NCI-H2196 treated with DMSO at 0.1 percent for 48 hours (cell line): ENCODE measurements around the gene WNK2.

Experiments used
- DNase-seq: peaks from one replicate; lab custom pipeline; 2025; ENCODE audit not compliant: unreplicated experiment; lab: John Stamatoyannopoulos, UW

Gene WNK2

DNA sequence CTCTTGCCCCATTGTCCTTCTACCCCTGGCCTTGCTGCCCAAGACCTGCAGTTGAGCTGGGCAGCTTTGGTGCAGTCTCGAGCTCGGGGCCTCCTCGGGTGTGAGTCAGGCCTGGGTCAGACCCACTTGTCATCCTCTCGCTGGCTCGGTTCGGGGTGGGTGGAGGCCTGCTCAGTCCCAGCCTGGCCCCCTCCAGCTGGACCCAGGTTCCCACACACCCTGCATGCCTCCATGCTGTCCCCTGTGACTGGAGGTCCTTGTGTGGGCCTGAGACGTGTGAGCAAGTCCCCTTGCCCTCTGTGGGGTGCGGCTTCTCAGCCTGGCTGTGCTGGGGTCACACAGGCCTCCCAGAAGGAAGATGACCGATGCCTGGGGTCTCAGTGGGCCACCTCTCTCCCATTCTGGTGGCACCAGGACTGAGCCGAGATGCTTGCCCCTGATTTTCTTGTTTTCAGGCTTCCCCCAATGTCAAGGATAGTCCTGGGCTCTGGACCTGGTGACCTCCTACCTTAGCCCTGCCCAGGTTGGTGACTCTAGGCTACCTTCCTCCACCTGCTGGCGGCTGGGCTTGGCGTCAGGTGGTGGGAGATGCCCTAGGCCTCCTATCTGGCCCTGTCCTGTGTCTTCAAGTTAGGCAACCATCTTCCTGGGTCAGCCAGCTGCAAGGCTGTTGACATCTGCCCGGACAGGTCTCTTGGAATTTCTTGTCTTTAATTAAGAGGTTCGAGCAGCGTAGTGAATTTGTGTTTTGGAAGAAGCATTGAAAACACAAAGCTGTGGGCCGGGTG is 15.1 kb downstream of the WNK2 start:
- DNase-seq, result no peak

DNA sequence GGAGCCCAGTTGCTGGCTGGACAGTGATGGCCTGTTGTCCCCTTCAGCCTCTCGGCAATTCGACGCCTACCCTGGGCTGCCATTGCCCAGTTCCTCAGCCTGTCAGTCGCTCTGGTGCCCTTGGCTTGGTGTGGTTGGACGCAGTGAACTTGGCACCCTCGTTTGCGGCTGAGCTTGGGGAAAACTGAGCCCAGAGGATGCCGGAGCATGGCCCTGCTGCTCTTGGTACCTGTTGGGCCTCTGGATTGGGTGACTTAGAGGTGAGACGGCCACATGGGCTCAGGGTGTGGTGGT is 16.5 kb downstream of the WNK2 start:
- no peak for DNase-seq

DNA sequence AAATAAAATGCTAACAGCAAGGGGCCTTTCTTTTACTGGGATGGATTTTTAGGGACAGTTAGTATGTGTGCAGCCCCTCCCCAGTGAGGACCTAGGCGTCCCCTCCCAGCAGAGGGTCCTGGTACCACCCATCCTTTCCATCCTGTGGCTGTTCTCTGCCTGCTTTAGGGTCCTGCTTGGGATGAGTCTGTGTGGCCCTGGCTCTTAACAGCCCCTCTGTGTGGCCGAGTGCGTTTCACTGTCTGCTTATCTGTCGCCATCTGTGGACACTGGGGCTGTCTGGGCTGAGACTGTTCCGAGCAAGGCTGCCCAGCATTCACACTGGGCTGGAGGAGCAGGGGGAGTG is 17.0 kb downstream of the WNK2 start:
- DNase-seq, result no peak

DNA sequence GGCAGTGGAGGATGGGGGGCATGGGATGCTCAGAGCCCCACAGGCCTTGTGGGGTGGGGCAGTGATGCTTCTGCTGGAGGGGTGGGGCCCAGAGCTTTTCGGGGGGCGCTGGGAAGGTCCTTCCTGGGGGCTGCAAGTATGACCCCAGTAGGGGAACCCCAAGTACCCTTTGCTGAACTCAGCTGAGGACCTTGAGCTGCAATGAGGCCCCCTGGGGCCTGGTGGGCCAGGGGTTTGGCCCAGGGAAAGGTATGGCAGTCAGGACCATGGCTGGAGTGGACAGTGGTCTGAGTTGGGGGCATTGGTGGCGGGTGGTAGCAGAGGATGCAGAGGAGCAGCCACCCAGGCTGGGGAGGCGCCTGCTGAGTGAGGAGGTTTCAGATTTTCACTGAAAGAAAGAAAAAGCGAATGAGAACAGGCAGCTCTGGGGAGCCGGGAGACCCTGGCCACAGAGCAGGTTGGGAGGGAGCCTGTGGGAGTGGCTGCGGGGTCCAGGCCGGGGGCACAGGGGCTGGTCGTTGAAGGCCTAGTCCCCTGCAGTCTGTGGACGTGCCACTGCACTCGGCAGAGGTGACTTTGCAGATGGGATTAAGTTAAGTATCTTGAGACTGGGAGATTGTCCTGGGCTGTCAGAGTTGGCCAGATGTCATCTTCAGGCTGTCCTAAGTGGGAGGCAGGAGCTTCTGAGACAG is 19.2 kb downstream of the WNK2 start:
- no peak for DNase-seq

DNA sequence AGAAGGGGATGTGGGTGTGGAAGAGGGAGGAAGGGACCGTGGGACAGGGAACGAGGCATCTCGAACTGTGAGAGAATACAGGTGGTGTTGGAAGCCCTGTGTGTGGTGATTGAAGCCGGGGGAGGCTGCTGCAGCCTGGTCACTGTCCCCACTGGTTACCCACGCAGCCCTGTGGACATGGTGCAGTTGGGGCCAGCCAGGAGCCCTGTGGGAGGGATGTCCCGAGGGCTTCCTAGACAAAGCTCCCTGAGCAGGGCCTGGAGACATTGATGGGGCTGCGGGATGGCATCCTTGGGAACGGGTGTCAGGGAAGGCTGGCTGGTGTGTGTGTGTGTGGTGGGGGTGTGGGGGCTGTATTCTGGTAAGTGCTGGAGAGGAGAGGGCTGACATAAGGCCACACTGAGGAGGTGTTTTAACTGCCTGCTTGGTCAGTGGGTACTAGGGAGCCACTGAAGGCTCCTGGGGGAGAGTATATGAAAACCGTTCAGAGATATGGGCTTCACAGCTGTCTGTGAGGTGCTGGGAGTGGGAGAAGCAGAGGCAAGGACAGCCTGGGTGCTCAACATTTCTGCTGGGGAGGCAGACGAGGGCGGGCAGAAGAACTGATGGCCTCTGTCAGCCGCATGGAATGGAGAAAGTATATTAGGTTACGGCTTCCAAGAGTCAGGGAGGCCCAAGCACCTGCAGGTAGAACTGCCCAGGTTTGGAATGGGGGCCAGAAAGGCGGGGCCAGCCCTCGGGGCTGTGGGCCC is 20.0 kb downstream of the WNK2 start:
- no peak for DNase-seq

DNA sequence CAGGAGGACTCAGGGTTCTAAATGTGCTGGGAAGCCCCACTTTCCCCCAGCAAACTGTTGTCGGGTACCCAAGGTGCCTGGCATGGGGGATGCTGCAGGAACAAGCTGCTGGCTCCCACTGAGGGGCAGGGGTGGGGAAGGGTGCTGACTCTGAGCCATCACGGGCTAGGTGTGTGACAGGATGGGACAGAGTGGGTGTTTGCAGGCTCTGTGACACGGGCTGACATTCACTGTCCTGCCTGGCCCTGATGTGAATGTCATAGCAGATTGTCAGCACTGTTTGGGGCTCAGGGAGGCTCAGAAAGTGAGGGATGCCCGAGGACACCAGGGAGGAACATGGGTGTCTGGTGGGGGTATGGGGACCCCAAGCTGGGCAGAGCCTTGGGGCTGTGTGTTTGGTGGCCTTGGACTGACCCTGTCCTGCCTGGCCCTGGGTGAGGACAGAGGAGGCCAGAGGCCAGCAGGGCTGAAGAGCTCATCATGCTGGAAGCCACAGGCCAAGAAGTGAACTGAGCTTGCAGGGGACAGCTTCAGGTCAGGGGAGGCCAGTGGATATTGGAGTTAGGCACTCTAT is 20.6 kb downstream of the WNK2 start:
- DNase-seq, result no peak

DNA sequence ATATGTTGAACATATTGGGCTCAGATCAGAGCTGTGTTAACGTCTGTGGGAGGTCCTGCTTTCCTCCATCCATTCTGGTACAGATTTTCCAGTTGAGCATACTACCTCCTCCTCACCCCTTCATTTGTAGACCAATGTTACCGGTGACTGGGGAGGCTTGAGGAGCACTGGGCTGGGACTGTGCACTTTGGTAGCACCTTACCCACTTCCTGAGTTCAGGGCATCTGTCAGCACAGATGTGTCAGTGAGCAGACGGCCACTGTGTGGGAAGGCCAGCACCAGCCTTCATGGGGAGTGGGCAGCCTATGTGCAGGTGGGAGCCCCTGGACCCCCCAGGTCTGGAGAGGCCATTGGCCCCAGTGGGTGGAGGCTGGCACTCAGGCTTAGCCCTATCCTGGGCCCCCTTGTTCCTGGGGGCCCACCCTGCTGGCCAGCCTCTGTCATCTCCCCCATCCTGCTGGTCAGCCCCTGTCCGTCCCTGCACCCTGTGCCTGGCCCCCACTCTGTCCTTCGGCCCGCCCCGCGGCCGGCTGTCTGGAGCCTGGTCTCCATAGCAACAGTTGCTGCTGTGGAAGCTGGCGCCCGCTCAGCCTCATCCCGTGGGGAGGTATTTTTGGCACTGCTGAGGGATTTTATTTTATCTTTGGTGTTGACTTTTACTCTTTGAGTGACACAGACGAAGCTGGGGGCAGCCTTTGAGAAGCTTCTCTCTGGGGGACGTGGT is 21.3 kb downstream of the WNK2 start:
- peak; percentile 32 for DNase-seq

DNA sequence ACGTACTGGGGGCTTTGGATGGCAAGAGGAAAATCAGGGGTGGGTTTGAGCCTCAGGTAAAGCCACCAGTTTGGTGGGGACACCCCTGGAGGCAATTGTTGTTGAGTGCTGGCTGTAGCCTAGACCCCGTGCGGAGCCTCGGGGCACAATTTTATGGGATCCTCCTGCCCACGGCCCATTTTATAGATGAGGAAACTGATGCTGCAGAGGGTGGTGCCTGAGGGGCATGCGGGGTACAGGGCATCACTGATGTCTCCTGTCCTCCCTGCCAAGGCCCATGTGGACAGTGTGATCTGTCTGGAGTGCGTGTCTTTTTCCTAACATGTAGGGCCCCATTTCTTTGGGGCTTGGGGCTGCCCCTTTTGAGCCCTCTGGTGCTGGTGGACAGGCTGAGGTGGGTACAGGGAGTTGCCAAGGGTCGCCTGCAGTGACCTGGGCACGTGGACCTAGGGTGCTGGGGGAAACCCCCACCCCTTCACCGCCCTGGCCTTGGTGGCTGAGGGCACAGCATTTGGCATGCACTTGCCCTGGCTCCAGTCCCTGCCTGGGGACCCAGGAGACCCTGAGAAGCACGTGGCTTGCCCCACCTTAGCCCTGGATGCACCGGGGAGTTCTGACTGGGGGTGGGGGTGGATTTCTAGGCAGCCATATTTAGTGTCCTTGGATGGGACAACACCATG is 22.1 kb downstream of the WNK2 start:
- no peak for DNase-seq

DNA sequence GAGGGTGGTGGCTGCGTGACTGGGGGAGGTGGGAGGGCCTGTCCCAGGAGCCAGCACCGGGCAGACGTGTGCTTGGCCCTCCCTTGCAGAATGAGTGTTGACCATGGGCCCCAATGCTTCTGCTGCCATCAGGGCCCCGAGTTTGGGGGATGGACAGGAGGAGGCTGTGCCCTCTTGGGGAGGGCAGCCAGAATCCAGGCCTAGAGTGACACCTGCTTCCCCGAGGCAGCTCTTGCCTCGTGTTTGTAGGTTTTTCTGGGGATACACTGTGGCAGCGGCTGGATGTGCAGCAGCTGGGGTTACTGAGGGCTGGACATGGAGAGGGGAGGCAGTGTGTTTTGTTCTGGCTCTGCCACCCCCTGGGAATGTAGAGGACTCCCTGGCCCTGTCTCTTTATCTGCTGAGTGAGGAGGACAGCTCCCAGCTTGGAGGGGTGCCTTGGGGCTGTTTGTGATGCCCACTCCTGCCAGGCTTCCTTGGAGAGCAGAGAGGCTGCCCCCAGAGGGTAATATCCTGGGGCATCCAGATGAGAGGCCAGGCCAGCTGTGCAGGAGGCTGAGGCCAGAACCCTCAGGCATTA is 22.7 kb downstream of the WNK2 start:
- DNase-seq, result no peak

DNA sequence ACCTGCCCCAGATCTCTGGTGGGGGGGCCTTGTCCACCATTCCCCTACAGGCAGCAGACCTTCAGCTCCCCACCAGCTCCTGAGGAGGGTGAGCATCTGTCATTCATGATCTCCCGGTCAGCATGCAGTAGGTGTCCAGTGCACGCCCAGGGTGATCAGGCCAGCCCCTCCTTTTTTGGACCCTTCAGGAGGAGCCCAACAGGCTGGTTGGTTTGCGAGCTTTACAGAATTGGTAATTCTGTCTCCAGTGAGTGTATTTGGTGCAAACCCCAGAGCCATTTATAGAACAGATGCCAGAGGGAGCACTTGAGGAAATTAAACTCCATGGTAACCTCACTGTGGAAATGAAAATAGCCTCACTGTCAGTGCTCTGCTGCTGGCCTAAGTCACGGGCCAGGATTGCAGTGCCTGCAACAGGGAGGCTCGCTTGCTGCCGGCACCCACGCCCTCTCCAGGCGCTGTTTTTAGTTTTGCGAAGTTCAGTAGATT is 23.4 kb downstream of the WNK2 start:
- DNase-seq, result peak; percentile 31

DNA sequence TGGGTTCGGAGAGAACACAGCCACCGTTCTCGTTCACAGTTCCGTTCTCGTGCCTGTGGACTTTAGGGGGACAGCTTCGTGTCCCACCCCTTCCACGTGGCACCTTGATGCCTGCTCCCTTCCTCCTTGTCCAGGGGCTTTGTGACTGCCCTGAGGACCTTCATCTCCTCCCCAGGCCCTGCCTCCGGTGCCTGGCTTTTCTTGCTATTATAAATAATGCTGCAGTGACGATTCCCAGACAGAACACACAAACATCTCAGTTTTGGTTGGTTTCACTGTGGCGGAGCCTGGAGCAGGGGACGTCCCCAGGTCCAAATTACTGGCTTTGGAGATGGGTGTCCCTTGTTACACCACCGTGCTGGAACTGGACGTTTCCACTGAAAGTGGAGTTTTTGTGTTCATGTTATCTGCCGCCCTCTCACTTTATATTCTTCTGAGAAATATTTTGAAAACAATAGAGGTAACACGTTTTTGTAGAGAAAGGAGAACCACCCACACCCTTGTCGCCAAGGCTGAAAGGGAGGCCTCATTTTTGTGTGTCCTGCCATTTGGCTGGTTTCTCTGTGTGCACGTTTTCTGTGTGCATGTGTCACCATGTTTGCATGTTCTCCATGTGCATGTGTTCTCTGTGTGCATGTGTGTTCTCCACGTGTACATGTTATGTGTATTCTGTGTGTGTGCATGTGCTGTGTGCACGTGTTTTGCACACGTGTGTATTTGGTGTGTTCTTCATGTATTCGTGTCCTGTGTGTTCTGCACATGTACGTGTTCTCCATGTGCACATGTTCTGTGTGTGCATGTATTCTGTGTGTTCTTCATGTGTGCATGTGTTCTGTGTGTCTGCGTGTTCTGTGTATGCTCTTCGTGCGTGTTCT is 24.2 kb downstream of the WNK2 start:
- no peak for DNase-seq

DNA sequence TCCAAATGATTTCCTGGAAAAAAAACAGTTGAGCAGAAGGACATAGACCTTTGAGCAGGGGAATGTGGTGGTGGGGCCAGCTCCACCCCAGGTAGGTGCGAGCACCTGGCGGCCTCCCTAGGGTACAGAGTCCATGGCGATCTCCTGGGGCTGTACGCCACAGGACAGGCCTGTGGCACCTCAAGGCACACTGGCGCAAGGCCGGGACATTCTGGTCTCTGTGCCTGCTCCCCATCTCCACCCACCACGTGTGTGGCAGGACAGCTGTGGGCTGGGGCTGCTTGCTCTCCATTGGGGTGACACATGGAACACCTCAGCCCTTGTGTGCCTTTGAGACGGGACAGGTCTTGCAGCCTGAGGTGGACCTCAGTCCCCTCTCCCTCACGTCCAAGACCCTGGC is 25.2 kb downstream of the WNK2 start:
- DNase-seq, result no peak

DNA sequence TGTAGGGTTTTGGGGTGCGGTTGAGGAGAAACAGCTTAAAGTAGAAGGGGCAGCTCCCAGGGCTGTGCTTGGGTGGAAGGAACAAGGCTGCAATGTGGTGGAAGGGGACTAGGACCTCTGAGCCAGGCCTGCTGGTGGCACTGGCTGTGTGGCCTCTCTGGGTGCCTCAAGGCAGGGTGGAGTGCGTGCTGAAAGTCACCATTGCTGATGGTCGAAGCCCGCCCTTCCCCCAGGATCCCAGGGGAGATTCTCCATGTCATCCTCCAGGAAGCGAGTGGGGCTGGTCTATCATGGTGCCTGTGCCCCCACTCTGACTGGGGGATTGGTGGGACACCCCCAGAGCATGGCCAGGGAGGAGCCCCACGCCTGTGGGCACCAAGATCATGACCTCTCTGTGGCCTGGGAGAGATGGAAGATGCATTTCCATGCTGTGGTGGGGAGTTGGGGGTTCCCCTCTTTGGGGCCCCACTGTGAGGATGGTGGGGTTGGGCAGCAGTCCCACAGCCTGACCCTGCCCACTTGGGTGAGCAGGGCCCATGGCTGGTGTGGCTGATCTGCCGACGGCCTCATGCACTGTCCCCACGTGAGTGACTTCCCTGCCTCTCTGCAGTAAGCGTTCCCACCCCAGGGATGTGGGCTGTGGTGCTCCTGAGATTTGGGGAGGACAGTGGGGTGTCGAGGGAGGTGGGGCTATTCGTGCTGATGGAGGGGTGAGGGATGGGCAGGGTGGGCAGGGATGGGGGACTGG is 25.8 kb downstream of the WNK2 start:
- no peak for DNase-seq

DNA sequence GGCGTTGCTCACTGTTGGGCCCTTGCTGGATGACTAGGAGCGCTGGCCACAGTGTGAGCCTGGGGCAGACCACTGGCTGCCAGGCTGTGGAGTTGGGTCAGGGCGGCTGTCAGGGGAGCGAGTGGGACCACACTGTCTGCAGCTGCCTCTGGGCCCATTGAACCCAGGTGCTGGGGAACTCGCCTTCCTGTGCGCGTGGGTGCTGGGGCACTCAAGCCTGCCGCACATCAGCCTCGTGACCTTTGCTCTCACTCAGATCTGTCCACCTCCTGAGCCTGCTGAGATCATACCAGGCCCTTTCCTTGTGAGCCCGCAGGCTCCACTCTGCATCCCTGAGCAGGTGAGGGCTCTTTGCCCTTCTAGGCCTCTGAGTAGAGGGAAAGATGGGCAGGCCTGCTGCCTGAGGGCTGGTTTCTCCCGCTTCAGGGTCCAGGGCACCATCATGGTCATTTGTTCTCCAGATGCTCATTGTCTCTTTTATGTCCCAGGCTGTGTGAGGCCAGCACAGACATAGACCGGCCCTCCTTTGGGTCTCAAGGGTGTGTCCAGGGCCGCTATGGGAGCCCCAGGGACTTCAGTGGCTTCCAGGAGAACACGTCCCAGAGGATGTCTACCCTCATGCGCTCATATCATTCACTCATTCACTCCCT is 26.5 kb downstream of the WNK2 start:
- no peak for DNase-seq

DNA sequence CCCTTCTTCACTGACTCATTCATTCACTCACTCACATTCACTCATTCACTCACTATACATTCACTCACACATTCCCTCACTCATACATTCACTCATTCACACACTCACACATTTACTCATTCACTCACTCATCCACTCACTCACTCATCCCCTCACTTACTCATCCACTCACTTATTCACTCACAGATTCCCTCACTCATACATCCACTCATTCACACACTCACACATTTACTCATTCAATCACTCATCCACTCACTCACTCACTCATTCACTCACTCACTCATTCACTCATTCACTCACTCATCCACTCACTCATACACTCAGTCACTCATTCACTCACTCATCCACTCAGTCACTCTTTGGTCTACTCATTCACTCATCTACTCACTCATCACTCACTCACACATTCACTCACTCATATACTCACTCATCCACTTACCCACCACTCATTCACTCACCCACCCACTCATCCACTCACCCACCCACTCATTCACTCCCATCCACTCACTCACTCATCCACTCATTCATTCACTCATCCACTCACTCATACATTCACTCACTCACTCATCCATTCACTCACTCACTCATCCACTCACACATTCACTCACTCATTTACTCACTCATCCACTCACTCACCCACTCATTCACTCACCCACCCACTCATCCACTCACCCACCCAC is 27.2 kb downstream of the WNK2 start:
- no peak for DNase-seq

DNA sequence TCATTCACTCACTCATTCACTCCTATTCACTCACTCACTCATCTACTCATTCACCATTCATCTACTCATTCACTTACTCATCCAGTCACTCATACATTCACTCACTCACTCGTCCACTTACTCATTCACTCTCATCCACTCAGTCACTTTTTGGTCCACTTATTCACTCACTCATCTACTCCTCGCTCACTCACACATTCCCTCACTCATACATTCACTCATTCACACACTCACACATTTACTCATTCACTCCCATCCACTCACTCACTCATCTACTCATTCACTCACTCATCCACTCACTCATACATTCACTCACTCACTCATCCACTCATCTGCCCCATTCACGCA is 27.7 kb downstream of the WNK2 start:
- DNase-seq, result no peak

DNA sequence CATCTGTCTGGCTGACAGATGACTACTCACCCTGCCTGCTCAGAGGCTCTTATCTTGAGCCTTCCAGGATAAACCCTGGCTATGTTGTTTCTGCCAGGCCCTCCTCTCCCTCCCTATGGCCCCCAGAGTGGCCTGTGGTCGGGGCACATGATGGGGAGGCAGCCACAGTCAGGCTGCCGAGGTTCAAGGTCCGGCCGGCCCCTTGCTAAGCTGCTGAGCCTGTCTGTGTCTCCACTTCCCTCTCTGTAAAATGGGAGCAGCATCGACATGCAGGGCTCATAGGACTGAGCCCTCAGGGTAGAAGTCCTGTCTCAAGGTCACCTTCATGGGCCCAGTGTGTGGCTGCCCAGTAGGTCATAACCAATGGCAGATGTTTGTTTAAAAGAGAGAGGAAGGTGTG is 28.5 kb downstream of the WNK2 start:
- no peak for DNase-seq

DNA sequence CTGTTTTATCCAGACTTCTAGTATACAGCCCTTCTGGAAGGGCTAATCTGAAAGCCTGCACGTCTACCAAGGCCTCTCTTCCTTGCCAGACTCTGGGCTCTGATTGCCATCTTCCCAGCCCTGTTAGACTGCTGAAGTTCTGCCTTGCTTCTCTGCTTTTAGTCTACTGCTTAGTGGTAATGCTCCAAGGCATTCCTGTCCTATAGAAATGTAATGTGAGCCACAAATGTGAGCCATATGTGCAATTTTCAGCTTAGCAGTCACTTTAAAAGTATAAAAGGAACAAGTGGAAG is 32.1 kb downstream of the WNK2 start:
- no peak for DNase-seq
